Prostate gland (tissue), 2 donors: ENCODE results near the gene HOXD11.

Experiments
- CTCF ChIP-seq, 4 experiments: fragments of 200-600 bp in 2 of 4; fragments of 450-650 bp in 2 of 4; sonication (generic) in 2 of 4; IDR thresholded peaks; 1 replicate in 3 of 4; 2 replicates in 1 of 4; pipeline ENCODE4 v1.5.1; 2016 to 2019; ENCODE audit warnings: antibody characterized with exemption in 4 of 4, mild to moderate bottlenecking in 2 of 4, moderate library complexity in 2 of 4
- POLR2A ChIP-seq: fragments of 450-650 bp; IDR thresholded peaks from one replicate; pipeline ENCODE4 v1.6.1; 2016; ENCODE audit warnings: antibody characterized with exemption, mild to moderate bottlenecking

- no peak for TF ChIP-seq CTCF (IDR thresholded peaks at IDR 0.05)
- no peak for TF ChIP-seq POLR2A
These were observed 43.7 kb downstream of the HOXD11 start for GRCh38 chr2:176150584-176151441.
